ENCODE measurements around the gene FZD7. TPM values are rescaled to one million over a fixed set of nuclear protein-coding genes. Genes with fewer than 3 reads are reported as not detected.

Gene FZD7
- total RNA-seq, 1 experiment from 2014 or later = 14.6 TPM

DNA sequence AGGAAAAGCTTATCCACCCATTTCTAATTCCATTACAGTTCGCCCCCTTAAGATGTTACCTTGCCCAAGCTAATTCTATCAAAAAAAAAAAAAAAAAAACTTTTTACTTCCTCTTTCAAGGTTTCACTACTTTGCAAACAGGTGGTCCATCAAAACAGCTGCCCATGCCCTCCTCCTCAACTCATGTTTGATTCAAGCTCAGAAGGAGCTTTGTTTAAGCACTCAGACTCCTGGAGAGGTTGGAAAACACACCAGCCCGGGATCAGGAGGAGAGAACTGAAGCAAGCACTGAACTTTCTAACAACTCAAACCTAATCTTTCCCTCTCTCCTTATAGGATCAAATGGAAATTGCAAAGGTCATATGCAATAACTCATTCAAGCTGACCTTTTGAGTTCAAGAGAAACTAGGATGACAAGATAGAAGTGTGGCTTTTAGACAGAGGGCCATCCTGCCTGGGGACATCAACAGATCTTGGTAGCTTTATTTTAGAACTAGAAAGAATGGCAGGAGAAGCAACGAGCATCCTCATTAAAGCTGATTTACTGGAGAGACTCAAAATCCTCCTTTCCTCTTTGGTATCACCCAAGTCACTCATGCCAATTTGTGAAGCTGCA is 28.3 kb upstream of the FZD7 start:
- H3K4me3 ChIP-seq (replicated peaks in 1 of 2; ENCODE audit: low read depth in 1 of 2, low read length in 2 of 2) = no peak overlapping the region
- H3K9me3 ChIP-seq (ENCODE audit: control insufficient read depth in 1 of 2, insufficient read depth in 1 of 2, low read depth in 1 of 2, low read length in 2 of 2) = no peaks in the 10 kb centered on the region
- H3K27ac ChIP-seq (ENCODE audit: low read depth, low read length) = no peak overlapping the region
- no peak for DNase-seq (ENCODE audit: low read depth, low spot score)
- no peak for ATAC-seq
- ChIA-PET CTCF (no interaction called here), POLR2A (no interaction called here), RAD21 (ENCODE audit: low non-redundant PET in 1 of 2, low total read pairs in 2 of 2, uncharacterized antibody in 2 of 2, unreplicated experiment in 2 of 2) (no interaction called here)
- H2AFZ ChIP-seq (ENCODE audit: low read depth, low read length, poor library complexity, severe bottlenecking) = no peak overlapping the region
- H3K79me2 ChIP-seq (ENCODE audit: insufficient read depth, low read length) = no peaks in the 10 kb centered on the region
- no peak overlapping the region for H3K4me2 ChIP-seq (ENCODE audit: low read length)
- no peaks in the 10 kb centered on the region for H3K4me1 ChIP-seq (ENCODE audit: control insufficient read depth in 1 of 2, insufficient read depth in 2 of 2, low read length in 2 of 2)
- no peaks in the 10 kb centered on the region for H3K9me2 ChIP-seq (ENCODE audit: insufficient read depth)
- H3K36me3 ChIP-seq (ENCODE audit: control insufficient read depth in 1 of 2, insufficient read depth in 2 of 2, low read length in 2 of 2) = no peaks in the 10 kb centered on the region
- no peak overlapping the region for H3K9ac ChIP-seq (ENCODE audit: low read length)
- BruUV-seq (replicated peaks) = no TSS peak
- H3K27me3 ChIP-seq (ENCODE audit: insufficient read depth, low read length) = no peaks in the 10 kb centered on the region
- TF ChIP-seq REST (IDR thresholded peaks at IDR 0.05; ENCODE audit: low read depth) (no peak), RAD21 (IDR thresholded peaks at IDR 0.05; ENCODE audit: low read depth) (no peak), SRF (IDR thresholded peaks at IDR 0.05; ENCODE audit: low read depth) (no peak)
- intact Hi-C loops (cut with micrococcal nuclease) = no loop called here
- no peaks in the 10 kb centered on the region for H4K20me1 ChIP-seq (ENCODE audit: insufficient read depth)

GRCh38 chr2:202006301-202006700 is 27.4 kb upstream of the FZD7 start:
- no peaks in the 10 kb centered on the region for H4K20me1 ChIP-seq (ENCODE audit: insufficient read depth)
- H3K27ac ChIP-seq (ENCODE audit: low read depth, low read length) = no peak overlapping the region
- ChIA-PET POLR2A (no interaction called here), CTCF (no interaction called here), RAD21 (ENCODE audit: low non-redundant PET in 1 of 2, low total read pairs in 2 of 2, uncharacterized antibody in 2 of 2, unreplicated experiment in 2 of 2) (no interaction called here)
- H3K4me1 ChIP-seq (ENCODE audit: control insufficient read depth in 1 of 2, insufficient read depth in 2 of 2, low read length in 2 of 2) = no peaks in the 10 kb centered on the region
- H2AFZ ChIP-seq (ENCODE audit: low read depth, low read length, poor library complexity, severe bottlenecking) = no peak overlapping the region
- H3K9me3 ChIP-seq (ENCODE audit: control insufficient read depth in 1 of 2, insufficient read depth in 1 of 2, low read depth in 1 of 2, low read length in 2 of 2) = no peaks in the 10 kb centered on the region
- no peak for DNase-seq (ENCODE audit: low read depth, low spot score)
- ATAC-seq = no peak
- H3K4me3 ChIP-seq (replicated peaks in 1 of 2; ENCODE audit: low read depth in 1 of 2, low read length in 2 of 2) = no peak overlapping the region
- H3K36me3 ChIP-seq (ENCODE audit: control insufficient read depth in 1 of 2, insufficient read depth in 2 of 2, low read length in 2 of 2) = no peaks in the 10 kb centered on the region
- H3K9ac ChIP-seq (ENCODE audit: low read length) = no peak overlapping the region
- no TSS peak for BruUV-seq (replicated peaks)
- no peaks in the 10 kb centered on the region for H3K9me2 ChIP-seq (ENCODE audit: insufficient read depth)
- no peaks in the 10 kb centered on the region for H3K27me3 ChIP-seq (ENCODE audit: insufficient read depth, low read length)
- H3K4me2 ChIP-seq (ENCODE audit: low read length) = no peak overlapping the region
- intact Hi-C loops (cut with micrococcal nuclease) = no loop called here
- TF ChIP-seq ZNF274 (IDR thresholded peaks at IDR 0.05; ENCODE audit: low read depth, low read length) (no peak), TCF7L2 (IDR thresholded peaks at IDR 0.05; ENCODE audit: borderline replicate concordance, extremely low read depth, insufficient read depth, insufficient read length) (no peak), RAD21 (IDR thresholded peaks at IDR 0.05; ENCODE audit: low read depth) (no peak), ELF1 (IDR thresholded peaks at IDR 0.05; ENCODE audit: borderline replicate concordance, low read depth) (no peak), POLR2AphosphoS5 (IDR thresholded peaks at IDR 0.05; ENCODE audit: low read depth, low read length) (no peak), YY1 (IDR thresholded peaks at IDR 0.05; ENCODE audit: extremely low read depth, insufficient replicate concordance, low read depth, low read length) (no peak), EZH2 (IDR thresholded peaks at IDR 0.05) (no peak), CBX3 (IDR thresholded peaks at IDR 0.05; ENCODE audit: low read depth) (no peak), EZH2phosphoT487 (IDR thresholded peaks at IDR 0.05; ENCODE audit: borderline replicate concordance) (no peak), SP1 (IDR thresholded peaks at IDR 0.05; ENCODE audit: low read depth) (no peak)
- TF ChIP-seq, protein P1, sequence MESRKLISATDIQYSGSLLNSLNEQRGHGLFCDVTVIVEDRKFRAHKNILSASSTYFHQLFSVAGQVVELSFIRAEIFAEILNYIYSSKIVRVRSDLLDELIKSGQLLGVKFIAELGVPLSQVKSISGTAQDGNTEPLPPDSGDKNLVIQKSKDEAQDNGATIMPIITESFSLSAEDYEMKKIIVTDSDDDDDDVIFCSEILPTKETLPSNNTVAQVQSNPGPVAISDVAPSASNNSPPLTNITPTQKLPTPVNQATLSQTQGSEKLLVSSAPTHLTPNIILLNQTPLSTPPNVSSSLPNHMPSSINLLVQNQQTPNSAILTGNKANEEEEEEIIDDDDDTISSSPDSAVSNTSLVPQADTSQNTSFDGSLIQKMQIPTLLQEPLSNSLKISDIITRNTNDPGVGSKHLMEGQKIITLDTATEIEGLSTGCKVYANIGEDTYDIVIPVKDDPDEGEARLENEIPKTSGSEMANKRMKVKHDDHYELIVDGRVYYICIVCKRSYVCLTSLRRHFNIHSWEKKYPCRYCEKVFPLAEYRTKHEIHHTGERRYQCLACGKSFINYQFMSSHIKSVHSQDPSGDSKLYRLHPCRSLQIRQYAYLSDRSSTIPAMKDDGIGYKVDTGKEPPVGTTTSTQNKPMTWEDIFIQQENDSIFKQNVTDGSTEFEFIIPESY (IDR thresholded peaks at IDR 0.05; ENCODE audit: extremely low read depth, insufficient replicate concordance, low read length) = no peak
- no peaks in the 10 kb centered on the region for H3K79me2 ChIP-seq (ENCODE audit: insufficient read depth, low read length)

All from HCT116 (cell line).